HepG2 (cell line): ENCODE results near the gene CRISP3. TPM values are rescaled to one million over a fixed set of nuclear protein-coding genes. Genes with fewer than 3 reads are reported as not detected.
A peak's percentile ranks its signal among the peaks of the same experiment; 100 is the strongest.

ENCODE experiments used
- AGO1 ChIP-seq: fragments of 200-400 bp; formaldehyde crosslinking; IDR thresholded peaks from 2 replicates; pipeline ENCODE4 v1.6.1; 2017; ENCODE audit warnings: mild to moderate bottlenecking, low read depth, low read length, moderate library complexity; ENCODE audit not compliant: poor library complexity, severe bottlenecking
- AHDC1 ChIP-seq: sonication (generic); formaldehyde crosslinking; IDR thresholded peaks from 2 replicates; pipeline ENCODE4 v1.5.1; 2020; ENCODE audit warnings: mild to moderate bottlenecking, missing genetic modification reagents, borderline replicate concordance
- BATF2 ChIP-seq: sonication (generic); formaldehyde crosslinking; IDR thresholded peaks from 2 replicates; pipeline ENCODE4 v1.8.0; 2022; ENCODE audit warnings: mild to moderate bottlenecking, missing genetic modification reagents, moderate library complexity
- CEBPB ChIP-seq: IDR thresholded peaks from 2 replicates; pipeline ENCODE4 v1.6.1; 2011; ENCODE audit warnings: low read depth, low read length, improper control_type of control experiment, borderline replicate concordance
- CEBPG ChIP-seq: IDR thresholded peaks from 2 replicates; pipeline ENCODE4 v1.6.1; 2016
- DPF2 ChIP-seq: sonication (generic); formaldehyde crosslinking; IDR thresholded peaks from 2 replicates; pipeline ENCODE4 v1.4.0; 2020; ENCODE audit warnings: mild to moderate bottlenecking, low read depth, missing genetic modification reagents, borderline replicate concordance
- FOXJ3 ChIP-seq: sonication (generic); formaldehyde crosslinking; IDR thresholded peaks from 2 replicates; pipeline ENCODE4 v1.4.0; 2020; ENCODE audit warnings: missing genetic modification reagents, mild to moderate bottlenecking, borderline replicate concordance
- HMG20A ChIP-seq: IDR thresholded peaks from 2 replicates; pipeline ENCODE4 v1.6.1; 2016; ENCODE audit warnings: borderline replicate concordance
- ISL2 ChIP-seq: sonication (generic); formaldehyde crosslinking; IDR thresholded peaks from 2 replicates; pipeline ENCODE4 v1.5.0; 2020; ENCODE audit warnings: missing genetic modification reagents
- PRDM10 ChIP-seq: sonication (generic); formaldehyde crosslinking; IDR thresholded peaks from 2 replicates; pipeline ENCODE4 v1.4.0; 2020; ENCODE audit warnings: low read depth, missing genetic modification reagents
- SAP130 ChIP-seq: IDR thresholded peaks from 2 replicates; pipeline ENCODE4 v1.6.1; 2016; ENCODE audit warnings: low read depth
- SOX6 ChIP-seq, 2 experiments: fragments of 450-650 bp in 1 of 2; sonication (generic) in 1 of 2; formaldehyde crosslinking in 1 of 2; IDR thresholded peaks; 2 replicates each; pipeline versions ENCODE4 v1.4.0 to v1.6.1; 2017 to 2020; ENCODE audit warnings: antibody characterized with exemption in 1 of 2, mild to moderate bottlenecking in 1 of 2, missing genetic modification reagents in 1 of 2
- TGIF2 ChIP-seq: IDR thresholded peaks from 2 replicates; pipeline ENCODE4 v1.6.1; 2016; ENCODE audit warnings: control low read depth, missing compliant biosample characterization
- ZNF512B ChIP-seq: sonication (generic); formaldehyde crosslinking; IDR thresholded peaks from 2 replicates; pipeline ENCODE4 v1.5.1; 2020; ENCODE audit warnings: missing genetic modification reagents, mild to moderate bottlenecking, borderline replicate concordance
- ZNF549 ChIP-seq: sonication (generic); formaldehyde crosslinking; IDR thresholded peaks from 2 replicates; pipeline ENCODE4 v1.5.0; 2020; ENCODE audit warnings: missing genetic modification reagents
- polyA plus RNA-seq, 8 experiments: library from polyadenylated mRNA; depleted of rRNA in 3 of 8; stranded (reverse) in 7 of 8; unstranded in 1 of 8; fragments of >200 nt; fragmentation: Illumina TruSeq in 4 of 8; extraction: Trizol in 4 of 8; gene quantifications; 2 replicates each; pipeline versions ENCODE4 v1.2.1 to v1.2.3, GENCODE V29; 2011 to 2016; ENCODE audit warnings: low read depth in 4 of 8, missing spikeins in 1 of 8, mixed read lengths in 1 of 8; ENCODE audit not compliant: insufficient read depth in 1 of 8
- total RNA-seq, 5 experiments: library from RNA; depleted of rRNA; stranded (reverse); fragments of >200 nt; fragmentation: Illumina TruSeq; extraction: Trizol; gene quantifications; 2 replicates each; pipeline ENCODE4 v1.2.3, GENCODE V29; 2016; ENCODE audit warnings: low read depth in 1 of 5

Gene CRISP3
- total and polyA plus RNA-seq, 2 of the 13 experiments (the other 11 are each of a cell fraction or from before 2014, with no cell fraction given): not detected

- peak; percentile 63; the same call in 1 of the 2 replicates for TF ChIP-seq ZNF512B (CRISPR knock-in tag)
- TF ChIP-seq AGO1: no peak
- 0 out of 2 replicates have a peak, but pooled peaks have one; percentile 35 for TF ChIP-seq TGIF2 (CRISPR knock-in tag)
- no peak for TF ChIP-seq SOX6 (IDR thresholded peaks at IDR 0.05)
- peak; percentile 83 for TF ChIP-seq SOX6 (CRISPR knock-in tag; IDR thresholded peaks at IDR 0.05)
- peak; percentile 90 for TF ChIP-seq ZNF549 (CRISPR knock-in tag)
- TF ChIP-seq FOXJ3 (CRISPR knock-in tag): peak; percentile 72; the same call in 1 of the 2 replicates
- peak; percentile 99 for TF ChIP-seq CEBPB
- TF ChIP-seq DPF2: peak; percentile 74
- peak; percentile 97 for TF ChIP-seq HMG20A (CRISPR knock-in tag)
- TF ChIP-seq CEBPG: peak; percentile 98
- no peak for TF ChIP-seq PRDM10 (CRISPR knock-in tag)
- TF ChIP-seq ISL2: peak; percentile 85
- TF ChIP-seq AHDC1: peak; percentile 94
- no peak for TF ChIP-seq BATF2 (CRISPR knock-in tag)
- peak; percentile 41; the same call in 1 of the 2 replicates for TF ChIP-seq SAP130 (CRISPR knock-in tag)
These were observed 22.6 kb upstream of the CRISP3 start (continued) for GRCh38 chr6:49766762-49767161.
